HEK293 (cell line): ENCODE data around the gene HMCN1.
"Not testable (repeated sequence)": the region's sequence is repeated elsewhere in the genome, so short reads cannot be mapped to it uniquely, and the experiment has no call there.

Experiments
- MEIS1 ChIP-seq: sonication (generic); formaldehyde crosslinking; IDR thresholded peaks from 2 replicates; pipeline ENCODE4 v1.8.1; 2022; ENCODE audit warnings: missing genetic modification reagents, mild to moderate bottlenecking, borderline replicate concordance
- ZBTB17 ChIP-seq: fragments of 450-650 bp; formaldehyde crosslinking; IDR thresholded peaks from 2 replicates; pipeline ENCODE4 v1.5.1; 2016; ENCODE audit warnings: missing biosample characterization, missing genetic modification characterization
- ZNF274 ChIP-seq, 2 experiments: fragments of 200-500 bp in 1 of 2; fragments of 450-650 bp in 1 of 2; sonication (Bioruptor generic) in 1 of 2; formaldehyde crosslinking in 1 of 2; IDR thresholded peaks; 2 replicates each; pipeline versions ENCODE4 v1.5.1 to v1.6.1; 2014 to 2016; ENCODE audit warnings: borderline replicate concordance in 1 of 2, inconsistent platforms in 1 of 2, low read length in 1 of 2, missing biosample characterization in 1 of 2, missing genetic modification characterization in 1 of 2
- ZNF433 ChIP-seq: fragments of 450-650 bp; formaldehyde crosslinking; IDR thresholded peaks from 2 replicates; pipeline ENCODE4 v1.5.1; 2016; ENCODE audit warnings: missing biosample characterization, missing genetic modification characterization, low read depth
- ZNF837 ChIP-seq: fragments of 450-650 bp; formaldehyde crosslinking; IDR thresholded peaks from 2 replicates; pipeline ENCODE4 v1.5.1; 2016; ENCODE audit warnings: missing biosample characterization, missing genetic modification characterization
- TF ChIP-seq, protein P1 (sequence below): fragments of 450-650 bp; formaldehyde crosslinking; IDR thresholded peaks from 2 replicates; pipeline ENCODE4 v1.5.1; 2016; ENCODE audit warnings: missing biosample characterization, missing genetic modification characterization

DNA sequence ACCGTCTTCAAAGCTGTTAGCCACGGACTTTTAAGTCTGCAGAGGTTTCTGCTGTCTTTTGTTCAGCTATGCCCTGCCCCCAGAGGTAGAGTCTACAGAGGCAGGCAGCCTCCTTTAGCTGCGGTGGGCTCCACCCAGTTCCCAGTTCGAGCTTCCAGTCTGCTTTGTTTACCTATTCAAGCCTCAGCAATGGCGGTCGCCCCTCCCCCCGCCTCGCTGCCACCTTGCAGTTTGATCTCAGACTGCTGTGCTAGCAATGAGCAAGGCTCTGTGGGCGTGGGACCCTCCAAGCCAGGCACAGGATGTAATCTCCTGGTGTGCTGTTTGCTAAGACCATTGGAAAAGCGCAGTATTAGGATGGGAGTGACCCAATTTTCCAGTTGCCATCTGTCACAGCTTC, 49.7 kb downstream of the HMCN1 start:
- not testable (repeated sequence) for TF ChIP-seq ZNF274 (IDR thresholded peaks at IDR 0.05; ENCODE audit: low read length); ZNF274 (tag by site-specific recombination; IDR thresholded peaks at IDR 0.05; ENCODE audit: borderline replicate concordance); ZNF433 (tag by site-specific recombination); MEIS1 (CRISPR knock-in tag); ZNF837 (tag by site-specific recombination); ZBTB17 (tag by site-specific recombination)
- TF ChIP-seq, protein P1, sequence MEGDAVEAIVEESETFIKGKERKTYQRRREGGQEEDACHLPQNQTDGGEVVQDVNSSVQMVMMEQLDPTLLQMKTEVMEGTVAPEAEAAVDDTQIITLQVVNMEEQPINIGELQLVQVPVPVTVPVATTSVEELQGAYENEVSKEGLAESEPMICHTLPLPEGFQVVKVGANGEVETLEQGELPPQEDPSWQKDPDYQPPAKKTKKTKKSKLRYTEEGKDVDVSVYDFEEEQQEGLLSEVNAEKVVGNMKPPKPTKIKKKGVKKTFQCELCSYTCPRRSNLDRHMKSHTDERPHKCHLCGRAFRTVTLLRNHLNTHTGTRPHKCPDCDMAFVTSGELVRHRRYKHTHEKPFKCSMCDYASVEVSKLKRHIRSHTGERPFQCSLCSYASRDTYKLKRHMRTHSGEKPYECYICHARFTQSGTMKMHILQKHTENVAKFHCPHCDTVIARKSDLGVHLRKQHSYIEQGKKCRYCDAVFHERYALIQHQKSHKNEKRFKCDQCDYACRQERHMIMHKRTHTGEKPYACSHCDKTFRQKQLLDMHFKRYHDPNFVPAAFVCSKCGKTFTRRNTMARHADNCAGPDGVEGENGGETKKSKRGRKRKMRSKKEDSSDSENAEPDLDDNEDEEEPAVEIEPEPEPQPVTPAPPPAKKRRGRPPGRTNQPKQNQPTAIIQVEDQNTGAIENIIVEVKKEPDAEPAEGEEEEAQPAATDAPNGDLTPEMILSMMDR (tag by site-specific recombination) = not testable (repeated sequence)
